ENCODE measurements around the gene RCAN1. TPM values are rescaled to one million over a fixed set of nuclear protein-coding genes. Genes with fewer than 3 reads are reported as not detected.

Gene RCAN1
- total RNA-seq, 1 experiment from 2014 or later: 9.7 TPM

DNA sequence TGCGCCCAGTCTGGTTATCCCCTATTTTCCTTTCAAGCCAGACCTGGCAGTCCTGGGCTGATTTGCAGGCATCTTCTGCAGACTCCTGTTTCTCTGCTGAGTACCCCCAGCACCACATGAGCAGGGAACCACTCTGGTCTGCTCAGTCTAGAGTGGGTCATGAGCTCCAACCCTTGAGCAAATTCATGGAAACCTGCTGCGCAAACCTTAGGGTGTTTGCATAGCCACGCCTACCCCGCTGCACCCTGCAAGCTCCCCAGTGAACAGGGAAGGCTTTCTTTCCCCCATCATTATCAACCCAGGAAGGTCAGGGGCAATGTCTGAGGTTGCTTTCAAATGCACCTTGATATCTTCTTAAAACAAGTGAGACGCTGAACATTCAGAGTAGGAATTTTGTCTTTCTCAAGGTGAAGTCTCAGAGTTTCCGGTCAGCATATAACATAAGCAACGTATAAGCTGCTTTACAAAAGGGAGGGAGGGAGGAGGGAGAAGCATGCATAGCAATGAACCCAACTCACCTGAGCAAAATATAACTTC, 91.8 kb downstream of the RCAN1 start:
- H3K9ac ChIP-seq (ENCODE audit: low read length): no peak overlapping the region
- H3K4me3 ChIP-seq (replicated peaks in 1 of 2; ENCODE audit: low read depth in 1 of 2, low read length in 2 of 2): no peak overlapping the region
- ATAC-seq: no peak
- H3K79me2 ChIP-seq (ENCODE audit: insufficient read depth, low read length): no peaks in the 10 kb centered on the region
- CTCF ChIA-PET: no interaction called here
- H3K27me3 ChIP-seq (ENCODE audit: insufficient read depth, low read length): no peaks in the 10 kb centered on the region
- intact Hi-C loops (cut with micrococcal nuclease): no loop called here
- DNase-seq (ENCODE audit: low read depth, low spot score): no peak
- RAD21 ChIA-PET (ENCODE audit: low non-redundant PET in 1 of 2, low total read pairs in 2 of 2, uncharacterized antibody in 2 of 2, unreplicated experiment in 2 of 2): no interaction called here
- no peaks in the 10 kb centered on the region for H3K9me2 ChIP-seq (ENCODE audit: insufficient read depth)
- H4K20me1 ChIP-seq (ENCODE audit: insufficient read depth): no peaks in the 10 kb centered on the region
- POLR2A ChIA-PET: no interaction called here
- H3K9me3 ChIP-seq (ENCODE audit: control insufficient read depth in 1 of 2, insufficient read depth in 1 of 2, low read depth in 1 of 2, low read length in 2 of 2): no peaks in the 10 kb centered on the region
- no peaks in the 10 kb centered on the region for H3K36me3 ChIP-seq (ENCODE audit: control insufficient read depth in 1 of 2, insufficient read depth in 2 of 2, low read length in 2 of 2)
- H3K4me2 ChIP-seq (ENCODE audit: low read length): no peak overlapping the region
- no peak overlapping the region for H2AFZ ChIP-seq (ENCODE audit: low read depth, low read length, poor library complexity, severe bottlenecking)
- H3K4me1 ChIP-seq (ENCODE audit: control insufficient read depth in 1 of 2, insufficient read depth in 2 of 2, low read length in 2 of 2): peaks cover 10 to 26% of the 10 kb centered on the region in 2 experiments
- no peak for TF ChIP-seq POLR2A (IDR thresholded peaks at IDR 0.05; ENCODE audit: borderline replicate concordance, extremely low read depth, insufficient read depth, insufficient read length)
- TF ChIP-seq, protein P1, sequence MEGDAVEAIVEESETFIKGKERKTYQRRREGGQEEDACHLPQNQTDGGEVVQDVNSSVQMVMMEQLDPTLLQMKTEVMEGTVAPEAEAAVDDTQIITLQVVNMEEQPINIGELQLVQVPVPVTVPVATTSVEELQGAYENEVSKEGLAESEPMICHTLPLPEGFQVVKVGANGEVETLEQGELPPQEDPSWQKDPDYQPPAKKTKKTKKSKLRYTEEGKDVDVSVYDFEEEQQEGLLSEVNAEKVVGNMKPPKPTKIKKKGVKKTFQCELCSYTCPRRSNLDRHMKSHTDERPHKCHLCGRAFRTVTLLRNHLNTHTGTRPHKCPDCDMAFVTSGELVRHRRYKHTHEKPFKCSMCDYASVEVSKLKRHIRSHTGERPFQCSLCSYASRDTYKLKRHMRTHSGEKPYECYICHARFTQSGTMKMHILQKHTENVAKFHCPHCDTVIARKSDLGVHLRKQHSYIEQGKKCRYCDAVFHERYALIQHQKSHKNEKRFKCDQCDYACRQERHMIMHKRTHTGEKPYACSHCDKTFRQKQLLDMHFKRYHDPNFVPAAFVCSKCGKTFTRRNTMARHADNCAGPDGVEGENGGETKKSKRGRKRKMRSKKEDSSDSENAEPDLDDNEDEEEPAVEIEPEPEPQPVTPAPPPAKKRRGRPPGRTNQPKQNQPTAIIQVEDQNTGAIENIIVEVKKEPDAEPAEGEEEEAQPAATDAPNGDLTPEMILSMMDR (IDR thresholded peaks at IDR 0.05 in 2 of 3, conservative IDR thresholded peaks at IDR 0.05 in 1 of 3; ENCODE audit: borderline replicate concordance in 1 of 3, insufficient read depth in 1 of 3, low read depth in 2 of 3, low read length in 2 of 3): no peak
- no peak for TF ChIP-seq POLR2AphosphoS5 (IDR thresholded peaks at IDR 0.05; ENCODE audit: low read depth, low read length)
- TF ChIP-seq EZH2 (IDR thresholded peaks at IDR 0.05): no peak
- H3K27ac ChIP-seq (ENCODE audit: low read depth, low read length): no peak overlapping the region
- BruUV-seq (replicated peaks): no TSS peak

DNA sequence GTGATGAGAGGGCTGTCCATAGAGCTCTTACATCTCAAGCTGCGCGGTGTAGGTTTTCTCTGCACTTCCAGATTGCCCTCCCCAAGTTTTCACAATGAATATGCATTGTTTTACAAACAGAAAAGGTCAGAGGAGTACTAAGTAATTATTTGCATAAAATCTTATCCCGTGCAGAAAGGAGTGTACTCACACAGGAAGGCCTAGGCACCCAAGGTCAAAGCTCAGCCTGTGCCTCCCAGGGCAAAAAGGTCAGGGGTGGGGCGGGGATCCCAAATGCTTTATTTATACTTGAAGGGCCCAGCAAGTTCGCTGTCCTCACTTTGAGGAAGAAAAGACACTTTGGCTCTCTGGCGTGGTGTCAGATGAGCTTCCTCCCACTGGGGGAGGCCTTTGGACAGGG, 92.6 kb downstream of the RCAN1 start:
- H3K27ac ChIP-seq (ENCODE audit: low read depth, low read length): no peak overlapping the region
- no peaks in the 10 kb centered on the region for H3K79me2 ChIP-seq (ENCODE audit: insufficient read depth, low read length)

More for the DNA sequence above, 92.6 kb downstream of the RCAN1 start:
- Histone ChIP-seq H3K4me3 (replicated peaks in 1 of 2; ENCODE audit: low read depth in 1 of 2, low read length in 2 of 2) (no peak overlapping the region), H3K4me2 (ENCODE audit: low read length) (no peak overlapping the region), H3K4me1 (ENCODE audit: control insufficient read depth in 1 of 2, insufficient read depth in 2 of 2, low read length in 2 of 2) (peaks cover 9 to 23% of the 10 kb centered on the region in 2 experiments), H3K36me3 (ENCODE audit: control insufficient read depth in 1 of 2, insufficient read depth in 2 of 2, low read length in 2 of 2) (no peaks in the 10 kb centered on the region), H4K20me1 (ENCODE audit: insufficient read depth) (no peaks in the 10 kb centered on the region), H3K27me3 (ENCODE audit: insufficient read depth, low read length) (no peaks in the 10 kb centered on the region), H3K9me2 (ENCODE audit: insufficient read depth) (no peaks in the 10 kb centered on the region), H2AFZ (ENCODE audit: low read depth, low read length, poor library complexity, severe bottlenecking) (no peak overlapping the region), H3K9ac (ENCODE audit: low read length) (no peak overlapping the region), H3K9me3 (ENCODE audit: control insufficient read depth in 1 of 2, insufficient read depth in 1 of 2, low read depth in 1 of 2, low read length in 2 of 2) (no peaks in the 10 kb centered on the region)
- no peak for ATAC-seq
- CTCF ChIA-PET: no interaction called here
- intact Hi-C loops (cut with micrococcal nuclease): no loop called here
- BruUV-seq (replicated peaks): no TSS peak
- TF ChIP-seq ZFX (IDR thresholded peaks at IDR 0.05) (no peak), POLR2AphosphoS5 (IDR thresholded peaks at IDR 0.05; ENCODE audit: low read depth, low read length) (no peak), FOSL1 (IDR thresholded peaks at IDR 0.05; ENCODE audit: low read depth) (no peak), CEBPB (IDR thresholded peaks at IDR 0.05; ENCODE audit: low read depth) (no peak), JUND (IDR thresholded peaks at IDR 0.05) (no peak), CBX3 (IDR thresholded peaks at IDR 0.05; ENCODE audit: low read depth) (no peak), TCF7L2 (IDR thresholded peaks at IDR 0.05; ENCODE audit: borderline replicate concordance, extremely low read depth, insufficient read depth, insufficient read length) (no peak), EZH2 (IDR thresholded peaks at IDR 0.05) (no peak), YY1 (IDR thresholded peaks at IDR 0.05; ENCODE audit: extremely low read depth, insufficient replicate concordance, low read depth, low read length) (no peak), RAD21 (IDR thresholded peaks at IDR 0.05; ENCODE audit: low read depth) (no peak), EZH2phosphoT487 (IDR thresholded peaks at IDR 0.05; ENCODE audit: borderline replicate concordance) (no peak)
- TF ChIP-seq, protein P2, sequence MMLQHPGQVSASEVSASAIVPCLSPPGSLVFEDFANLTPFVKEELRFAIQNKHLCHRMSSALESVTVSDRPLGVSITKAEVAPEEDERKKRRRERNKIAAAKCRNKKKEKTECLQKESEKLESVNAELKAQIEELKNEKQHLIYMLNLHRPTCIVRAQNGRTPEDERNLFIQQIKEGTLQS (IDR thresholded peaks at IDR 0.05): no peak
- TF ChIP-seq, protein P1 (IDR thresholded peaks at IDR 0.05 in 2 of 3, conservative IDR thresholded peaks at IDR 0.05 in 1 of 3; ENCODE audit: borderline replicate concordance in 1 of 3, insufficient read depth in 1 of 3, low read depth in 2 of 3, low read length in 2 of 3): no peak
- POLR2A ChIA-PET: no interaction called here
- DNase-seq (ENCODE audit: low read depth, low spot score): no peak
- RAD21 ChIA-PET (ENCODE audit: low non-redundant PET in 1 of 2, low total read pairs in 2 of 2, uncharacterized antibody in 2 of 2, unreplicated experiment in 2 of 2): no interaction called here
